ENCODE results near the gene PAPPA. TPM values are rescaled to one million over a fixed set of nuclear protein-coding genes. Genes with fewer than 3 reads are reported as not detected.
A peak's percentile ranks its signal among the peaks of the same experiment; 100 is the strongest.

PAPPA gene
- total and polyA plus RNA-seq, 2 of the 8 experiments (the other 6 are each of a cell fraction or from before 2014, with no cell fraction given) = 0.18 to 0.63 TPM

GRCh38 chr9:116155698-116156039, 2.1 kb downstream of the PAPPA start:
- H3K79me1 ChIP-seq (ENCODE audit: low read depth, low read length) = no peaks in the 10 kb centered on the region
- WGBS, 2 experiments (ENCODE audit: extremely low coverage in 1 of 2, insufficient coverage in 1 of 2, insufficient read length in 1 of 2, insufficient replicate concordance in 2 of 2, low coverage in 1 of 2, low lambda C conversion rate in 2 of 2, missing lambda C conversion rate in 1 of 2) = 11% methylated on average over 10 of the region's 10 CpGs; no CpG with 5 or more reads in 1 of the 2 experiments
- no peak overlapping the region for H3K9ac ChIP-seq (replicated peaks in 1 of 4; ENCODE audit: extremely low read depth in 1 of 4, low read depth in 3 of 4, low read length in 3 of 4)
- H2BK12ac ChIP-seq (ENCODE audit: low read depth, low read length) = no peak overlapping the region
- no peak for FAIRE-seq
- no peak overlapping the region for H2AK5ac ChIP-seq (ENCODE audit: low read depth, low read length)
- peaks cover 4 to 22% (median 8%) of the 10 kb centered on the region in 4 experiments; a peak in 5 of 7 replicates for H3K4me1 ChIP-seq (replicated peaks in 1 of 4; ENCODE audit: control insufficient read depth in 3 of 4, insufficient read depth in 4 of 4, low read length in 3 of 4)
- H3K9me3 ChIP-seq (ENCODE audit: insufficient read depth in 2 of 2, low read depth in 1 of 2, low read length in 1 of 2) = no peaks in the 10 kb centered on the region
- H3K4ac ChIP-seq (replicated peaks; ENCODE audit: insufficient read length, low read depth, low read length) = no peak overlapping the region
- no peak for TF ChIP-seq ATF3 (IDR thresholded peaks at IDR 0.05; ENCODE audit: insufficient read depth, low read depth, low read length)
- no peak for TF ChIP-seq PHF8 (conservative IDR thresholded peaks at IDR 0.05; ENCODE audit: low read depth, low read length)
- TF ChIP-seq JUND (IDR thresholded peaks at IDR 0.05; ENCODE audit: low read length) = peak; percentile 56; the same call in 1 of the 2 replicates
- no peak for TF ChIP-seq KDM5A (IDR thresholded peaks at IDR 0.05; ENCODE audit: low read length)
- peak; percentile 20 for TF ChIP-seq RNF2 (IDR thresholded peaks at IDR 0.05; ENCODE audit: borderline replicate concordance, low read depth, low read length, missing control alignments, poor library complexity, severe bottlenecking)
- no peak for TF ChIP-seq SP2 (IDR thresholded peaks at IDR 0.05; ENCODE audit: low read length)
- peak; percentile 28; the same call in 1 of the 2 replicates for TF ChIP-seq CREB1 (IDR thresholded peaks at IDR 0.05)
- no peak for TF ChIP-seq NRF1 (IDR thresholded peaks at IDR 0.05; ENCODE audit: low read depth, low read length)
- no peak for TF ChIP-seq TAF1 (IDR thresholded peaks at IDR 0.05; ENCODE audit: low read depth, low read length)
- no peak overlapping the region for H4K8ac ChIP-seq (ENCODE audit: extremely low read depth, insufficient read depth, low read length)
- H3K23ac ChIP-seq (ENCODE audit: insufficient read length) = no peak overlapping the region
- no peak overlapping the region for H2AFZ ChIP-seq (ENCODE audit: low read length)
- H3K4me2 ChIP-seq (ENCODE audit: insufficient read depth in 1 of 2, low read depth in 2 of 2, low read length in 2 of 2) = peak overlapping the region; percentile 93 to 95
- CTCF ChIA-PET (ENCODE audit: partially characterized antibody) = interaction anchor here (0.6 to 4.3 kb wide), 7 partner anchors 131 to 414 kb away, joined by 3 to 38 read pairs (median 4); no protein-coding TSS in a partner anchor
- no peak for DNase-seq (ENCODE audit: low read depth in 1 of 2, low spot score in 2 of 2)
- H3K27me3 ChIP-seq (replicated peaks in 1 of 4; ENCODE audit: control insufficient read depth in 3 of 4, extremely low read depth in 1 of 4, insufficient read depth in 3 of 4, low read length in 3 of 4) = peaks cover 8 to 37% (median 28%) of the 10 kb centered on the region in 4 experiments
- H4K5ac ChIP-seq (ENCODE audit: insufficient read length, low read depth, low read length) = no peak overlapping the region
- H3K56ac ChIP-seq (replicated peaks; ENCODE audit: insufficient read length, low read depth, low read length) = no peak overlapping the region
- no peaks in the 10 kb centered on the region for H3K79me2 ChIP-seq (ENCODE audit: control insufficient read depth in 1 of 2, insufficient read depth in 2 of 2, low read length in 2 of 2)
- H3K23me2 ChIP-seq (ENCODE audit: low read depth, low read length) = peaks cover 22% of the 10 kb centered on the region
- H4K91ac ChIP-seq (replicated peaks; ENCODE audit: insufficient read length, low read length) = no peak overlapping the region
- POLR2A ChIA-PET (ENCODE audit: partially characterized antibody) = interaction anchor here (0.6 kb wide), 1 partner anchor 334 kb away, joined by 5 read pairs; no protein-coding TSS in a partner anchor
- no peak overlapping the region for H3K14ac ChIP-seq (ENCODE audit: insufficient read length)
- peak overlapping the region; percentile 49 to 64 (median 56); a peak in 7 of 8 replicates for H3K4me3 ChIP-seq (ENCODE audit: extremely low read depth in 1 of 4, insufficient read depth in 2 of 4, low read depth in 3 of 4, low read length in 4 of 4)
- H3K36me3 ChIP-seq (ENCODE audit: control insufficient read depth in 2 of 4, insufficient read depth in 4 of 4, low read length in 3 of 4) = no peaks in the 10 kb centered on the region
- H2BK15ac ChIP-seq (ENCODE audit: low read length) = no peak overlapping the region
- no peak overlapping the region for H3K27ac ChIP-seq (ENCODE audit: low read depth, low read length)
- H3K18ac ChIP-seq (ENCODE audit: extremely low read depth, low read length) = no peak overlapping the region
- no peak overlapping the region for H2BK20ac ChIP-seq (ENCODE audit: low read length)
- no peak overlapping the region for H2BK120ac ChIP-seq (replicated peaks; ENCODE audit: low read depth, low read length)
- H4K20me1 ChIP-seq (replicated peaks in 1 of 2; ENCODE audit: control insufficient read depth in 1 of 2, insufficient read depth in 2 of 2, low read length in 2 of 2) = no peaks in the 10 kb centered on the region
- no peak overlapping the region; the same call in 1 of the 2 replicates for H2BK5ac ChIP-seq (ENCODE audit: low read depth, low read length)

Measured in H1 (cell line).